Measurements from ENCODE around the gene NOTCH1.
A peak's percentile ranks its signal among the peaks of the same experiment; 100 is the strongest.

Gene NOTCH1

DNA sequence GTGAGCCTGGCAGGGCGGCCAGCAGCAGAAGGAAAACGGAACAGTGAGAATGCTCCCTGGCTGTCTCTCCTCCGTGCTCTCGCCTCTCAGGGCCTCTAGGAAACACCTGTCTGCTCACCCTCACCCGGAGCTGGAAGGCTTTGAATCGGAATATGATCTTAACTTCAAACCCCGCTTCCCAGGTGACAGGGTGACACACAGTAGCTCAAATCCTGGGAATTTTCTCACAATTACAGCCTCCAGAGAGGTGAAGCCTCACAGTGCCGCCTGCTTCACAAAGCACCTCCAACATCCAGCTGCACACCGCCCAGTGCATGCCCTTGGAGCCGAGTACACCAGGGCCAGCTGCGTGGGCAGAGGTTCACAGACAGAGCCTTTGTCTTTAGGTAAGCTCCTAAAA lies 75.5 kb downstream of the NOTCH1 start:
- intact Hi-C loops (cut with DNase I): no loop called here
- DNase-seq: peak in 19 of 42 donors; percentile 29 to 74 (median 44)

DNA sequence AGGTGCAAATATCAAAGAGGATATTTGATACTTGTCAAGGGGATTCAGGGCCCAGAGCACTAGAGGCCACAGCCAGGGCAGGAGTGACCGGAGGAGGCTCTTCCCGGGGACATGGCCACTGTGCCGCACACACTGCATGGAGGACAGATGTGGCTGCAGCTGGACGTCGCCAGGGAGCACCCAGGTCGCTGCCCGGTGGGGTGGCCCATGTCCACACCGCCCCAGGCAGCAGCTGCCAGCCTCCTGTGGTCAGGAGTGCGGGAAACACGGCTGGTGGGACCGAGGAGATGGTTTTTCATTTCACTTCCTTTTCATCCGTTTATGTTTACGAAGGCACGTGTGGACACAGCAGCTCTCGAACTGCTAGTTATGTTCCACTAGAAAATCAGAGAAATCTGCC lies 78.1 kb downstream of the NOTCH1 start:
- intact Hi-C loops (cut with DNase I): no loop called here
- DNase-seq: no peak

DNA sequence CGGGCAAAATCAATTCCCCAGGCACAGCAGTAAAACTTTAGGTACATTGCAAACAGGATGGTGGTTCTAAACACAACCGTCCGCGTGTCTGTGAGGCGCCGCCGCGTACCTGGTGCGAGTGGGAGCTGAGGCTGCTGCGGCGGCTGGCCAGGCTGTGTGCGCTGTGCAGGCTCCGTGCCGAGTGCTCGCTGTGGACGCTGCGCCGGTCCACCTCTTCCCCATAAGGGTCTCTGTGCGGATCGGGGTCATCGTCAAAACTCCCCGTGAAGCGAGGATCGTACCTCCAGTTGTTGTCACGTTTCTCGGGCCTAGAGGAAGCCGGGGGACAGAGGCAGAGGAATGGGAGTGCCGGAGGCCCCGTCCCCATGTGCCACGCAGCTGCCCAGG lies 79.7 kb downstream of the NOTCH1 start:
- intact Hi-C loops (cut with DNase I): no loop called here
- DNase-seq: no peak

DNA sequence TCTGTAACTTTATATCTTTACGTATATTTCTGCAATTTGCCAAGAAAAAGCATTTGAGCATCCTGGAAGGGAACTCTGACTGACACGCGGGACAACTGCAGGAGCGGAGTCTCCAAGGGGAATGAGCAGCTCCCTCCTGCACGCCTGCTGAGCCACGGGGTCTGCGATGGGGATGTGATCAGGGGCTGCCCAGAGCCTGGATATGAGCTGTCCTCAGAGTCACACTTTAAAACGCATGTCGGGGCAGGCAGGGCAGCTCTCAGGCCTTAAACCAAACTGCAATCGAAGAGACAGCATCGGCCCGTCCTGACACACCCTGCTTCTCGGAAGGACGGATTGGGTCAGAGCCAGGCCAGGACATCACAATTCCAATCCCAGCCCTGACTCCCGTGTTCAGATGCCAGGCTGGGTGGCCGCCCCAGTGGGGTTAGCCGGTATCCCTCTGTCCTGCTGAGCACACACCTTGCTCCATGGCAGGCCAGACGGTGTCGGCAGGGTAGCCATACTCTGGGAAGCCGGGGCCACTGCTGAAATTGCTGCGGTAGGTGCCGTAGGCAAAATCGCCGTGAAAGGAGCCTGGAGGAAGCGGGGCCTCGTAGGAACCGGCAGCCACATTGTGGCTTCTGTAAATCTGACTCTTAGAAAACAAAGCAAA lies 80.2 kb downstream of the NOTCH1 start:
- intact Hi-C loops (cut with DNase I): no loop called here
- DNase-seq: no peak

DNA sequence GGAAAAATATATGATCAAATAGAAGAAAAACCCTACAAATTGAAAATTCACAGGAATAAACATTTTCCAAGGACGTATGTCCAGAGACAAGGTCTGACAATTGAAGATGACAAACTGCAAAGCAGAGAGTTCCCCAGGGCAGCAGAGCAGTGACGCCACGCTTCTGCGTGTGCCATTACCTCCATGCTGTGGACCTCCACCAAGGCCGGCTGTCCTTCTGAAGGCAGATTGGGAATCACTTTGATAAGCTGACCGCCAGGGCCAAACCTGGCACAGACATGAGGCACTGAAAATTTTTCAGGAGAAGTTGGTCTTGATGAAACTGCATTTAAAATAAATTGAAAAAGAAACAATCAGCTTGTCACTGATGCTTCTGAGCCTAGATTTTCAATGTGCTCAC lies 81.6 kb downstream of the NOTCH1 start:
- no peak for DNase-seq
- intact Hi-C loops (cut with DNase I): no loop called here

DNA sequence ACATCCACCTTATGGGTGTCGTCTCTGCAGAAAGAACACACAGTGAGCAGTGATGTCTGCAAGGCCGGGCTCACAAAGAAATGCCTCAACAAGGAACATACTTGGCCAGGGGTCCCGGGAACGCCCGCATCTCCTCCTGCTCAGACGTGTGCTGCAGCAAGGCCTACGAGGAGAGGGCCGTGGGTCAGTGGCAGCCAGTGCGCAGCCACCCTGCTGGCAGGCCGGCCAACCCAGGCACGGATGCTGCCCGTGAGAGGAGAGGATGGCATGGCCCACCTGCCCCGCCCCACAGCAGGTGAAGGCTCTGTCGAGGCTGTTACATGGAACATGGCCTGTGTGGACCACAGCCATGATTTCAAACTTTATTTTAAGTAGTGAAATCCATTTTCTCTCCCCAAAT lies 82.3 kb downstream of the NOTCH1 start:
- intact Hi-C loops (cut with DNase I): no loop called here

DNA sequence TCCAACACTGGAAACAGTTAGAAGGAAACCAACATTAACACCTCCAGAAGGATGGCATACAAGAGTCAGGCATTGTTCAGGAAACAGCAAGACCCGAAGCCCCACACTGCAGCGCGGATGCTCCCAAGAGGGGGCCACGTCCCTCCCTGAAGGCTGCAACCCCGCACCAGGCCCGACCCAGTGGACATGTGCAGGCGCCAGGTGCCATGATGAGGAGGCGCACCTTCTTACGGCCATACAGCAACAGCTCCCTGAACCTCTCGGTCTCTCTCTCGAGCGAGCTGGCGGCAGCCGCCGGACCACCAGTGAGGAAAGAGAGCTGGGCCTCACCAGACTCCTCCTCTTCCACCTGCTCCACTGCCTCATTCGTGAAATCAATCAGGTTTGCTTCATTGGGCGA lies 83.2 kb downstream of the NOTCH1 start:
- DNase-seq: no peak
- intact Hi-C loops (cut with DNase I): no loop called here

More for the DNA sequence above, 82.3 kb downstream of the NOTCH1 start:
- DNase-seq: no peak

DNA sequence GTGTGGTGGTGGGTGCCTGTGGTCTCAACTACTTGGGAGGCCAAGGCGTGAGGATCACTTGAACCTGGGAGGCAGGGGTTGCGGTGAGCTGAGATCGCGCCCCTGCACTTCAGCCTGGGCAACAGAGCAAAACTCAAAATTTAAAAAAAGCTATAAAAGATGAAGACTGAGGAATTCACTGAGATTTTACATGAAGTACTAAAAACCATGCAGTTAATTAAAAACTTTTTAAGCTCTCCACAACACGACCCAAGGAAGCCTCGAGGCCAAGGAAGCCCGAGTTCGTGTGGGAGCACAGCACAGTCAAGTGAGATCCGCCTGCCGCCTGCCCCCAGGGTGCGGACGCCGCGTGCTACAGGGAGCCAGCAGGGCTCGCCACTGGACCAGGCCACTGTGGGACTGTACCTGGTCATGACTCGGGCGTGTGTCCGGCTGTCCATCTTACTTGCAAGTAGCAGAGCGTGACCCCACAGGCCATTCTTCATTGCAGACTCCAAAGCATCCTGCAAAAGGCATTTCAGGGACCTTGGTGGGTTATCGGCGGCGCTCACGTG lies 85.0 kb downstream of the NOTCH1 start:
- intact Hi-C loops (cut with DNase I): no loop called here
- no peak for DNase-seq

DNA sequence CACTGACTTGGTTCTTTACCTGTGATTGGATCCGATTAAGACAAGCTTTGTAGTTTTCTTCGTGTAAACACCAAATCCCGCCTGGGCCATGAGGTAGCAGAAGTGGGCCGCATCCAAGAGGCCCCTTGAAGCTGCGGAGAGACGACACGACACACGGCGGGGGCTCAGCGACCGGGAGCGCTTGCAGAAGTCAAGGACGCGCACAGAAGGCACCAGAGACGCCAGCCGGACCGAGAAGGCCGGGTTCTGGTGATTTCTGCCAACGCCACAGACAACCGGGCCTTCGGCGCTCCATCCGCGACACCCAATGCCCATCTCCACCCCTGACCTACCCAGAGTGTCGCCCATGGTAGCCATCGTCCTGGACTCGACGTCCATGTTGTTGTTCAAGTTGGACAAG lies 86.4 kb downstream of the NOTCH1 start:
- intact Hi-C loops (cut with DNase I): no loop called here
- no peak for DNase-seq

DNA sequence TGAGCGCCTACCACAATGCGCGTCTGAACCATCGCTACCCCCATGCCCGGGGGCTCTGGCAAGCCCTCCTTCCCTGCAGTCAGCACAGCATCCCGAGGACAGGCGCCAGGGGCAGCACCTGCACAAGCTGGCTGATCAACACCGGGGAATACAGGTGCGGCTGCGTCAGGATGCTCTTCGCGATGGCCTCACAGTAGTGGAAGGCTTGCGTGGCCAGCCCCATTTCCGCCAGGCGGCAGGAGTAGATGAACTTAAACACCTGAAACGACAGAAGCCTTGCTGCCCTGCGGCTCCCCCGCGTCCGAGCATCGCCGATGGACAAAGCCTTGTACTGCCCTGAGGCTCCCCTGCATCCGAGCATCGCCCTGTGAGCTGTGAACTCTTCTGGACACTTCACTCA lies 88.5 kb downstream of the NOTCH1 start:
- intact Hi-C loops (cut with DNase I): no loop called here
- no peak for DNase-seq

DNA sequence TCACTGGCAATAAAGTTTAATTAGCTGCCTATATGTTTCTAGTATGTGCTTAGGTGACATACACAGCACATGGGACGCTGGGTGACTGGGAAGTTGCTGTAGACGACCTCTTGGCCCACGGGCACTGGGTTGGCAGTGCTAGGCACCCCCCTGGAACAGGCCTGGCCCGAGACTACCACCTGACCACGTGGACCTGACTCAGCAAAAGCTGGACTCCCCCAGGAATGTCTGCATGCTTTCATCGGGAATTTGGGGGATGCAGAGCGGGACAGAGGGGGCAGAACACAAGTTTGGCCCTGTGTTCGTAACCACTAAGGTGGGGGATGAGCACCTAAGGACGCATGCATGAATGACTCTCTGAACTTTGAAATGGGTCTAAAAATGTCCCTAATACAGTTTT lies 89.6 kb downstream of the NOTCH1 start:
- no peak for DNase-seq
- intact Hi-C loops (cut with DNase I): no loop called here

DNA sequence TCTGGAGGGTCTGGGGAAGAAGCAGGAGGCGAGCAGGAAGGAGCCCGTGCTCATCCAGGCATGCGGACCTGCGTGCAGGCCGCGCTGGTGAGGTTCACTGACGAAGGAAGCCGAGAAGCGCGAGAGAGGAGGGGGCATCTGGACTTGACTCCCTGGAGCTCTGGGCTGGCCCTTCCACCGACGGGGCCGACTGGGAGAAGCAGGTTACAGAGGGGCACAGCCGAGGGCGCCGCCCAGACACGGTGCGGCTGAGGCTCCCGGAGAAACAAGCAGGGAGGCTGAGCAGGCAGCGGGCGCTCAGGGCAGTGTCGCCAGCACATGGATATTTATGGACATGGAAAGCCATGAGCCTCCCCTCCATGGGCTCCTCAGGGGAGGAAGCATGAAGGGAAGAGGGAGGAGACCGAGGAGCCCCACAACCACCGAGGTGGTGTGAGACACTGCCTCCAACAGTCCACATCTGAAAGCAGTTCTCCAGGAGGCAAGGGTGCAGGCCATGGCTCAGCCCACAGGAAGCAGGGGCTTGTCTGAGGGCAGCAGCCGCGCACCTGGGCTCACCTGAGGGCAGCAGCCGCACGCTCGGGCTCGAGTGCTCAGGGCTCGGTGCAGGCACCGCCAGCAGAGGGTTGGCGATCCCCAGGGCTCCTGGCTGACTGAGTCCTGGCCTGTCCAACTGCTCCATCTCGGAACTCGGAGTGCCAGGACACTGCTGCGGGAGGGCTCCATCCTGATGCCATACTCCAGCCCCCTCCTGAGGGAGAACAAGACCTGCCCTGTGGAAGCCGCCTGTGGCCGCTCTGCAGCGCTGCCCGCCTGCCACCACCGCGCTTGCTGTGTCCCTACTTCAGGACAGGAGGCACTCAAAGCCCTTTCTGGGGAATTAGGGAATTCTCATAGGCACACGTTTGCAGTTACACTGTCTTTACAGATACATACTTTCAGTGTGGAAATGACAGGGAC lies 90.5 kb downstream of the NOTCH1 start:
- no peak for DNase-seq
- intact Hi-C loops (cut with DNase I): no loop called here

DNA sequence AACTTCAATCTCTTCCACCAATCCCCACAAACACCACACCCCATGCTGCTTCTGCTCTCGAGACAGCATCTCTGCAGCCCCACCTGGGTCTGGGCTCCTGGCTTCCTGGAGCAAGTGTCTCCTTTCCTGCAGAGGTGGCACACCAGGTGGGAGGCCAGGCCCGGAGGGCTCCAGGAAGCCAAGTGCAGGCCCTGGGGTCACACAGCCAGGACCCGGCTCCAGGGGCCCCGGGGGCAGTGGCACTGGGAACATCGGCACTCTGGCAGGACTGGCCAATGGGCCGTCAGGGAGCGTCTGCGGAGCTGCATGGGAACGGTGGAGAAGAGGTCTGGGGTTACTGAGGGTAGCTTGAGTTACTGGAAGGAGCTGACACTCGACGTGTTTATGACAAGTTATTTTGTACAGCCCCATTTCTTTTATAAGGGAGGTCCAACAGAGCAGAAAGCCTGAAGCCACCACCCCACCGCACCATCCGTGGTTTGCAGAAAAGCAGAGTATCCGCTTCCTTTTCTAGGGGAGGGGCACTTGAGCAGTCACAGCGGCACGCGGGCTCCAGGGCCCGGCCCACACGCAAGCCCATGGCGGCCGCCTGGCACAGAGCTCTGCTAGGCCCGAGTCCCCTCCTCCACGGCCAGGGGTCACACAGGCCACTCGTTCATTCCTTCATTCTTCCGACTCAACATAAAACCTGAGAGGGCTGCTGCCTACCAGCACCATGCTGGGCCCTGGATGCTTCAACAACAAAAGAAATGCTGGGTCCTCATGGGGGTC lies 91.6 kb downstream of the NOTCH1 start:
- DNase-seq: no peak
- intact Hi-C loops (cut with DNase I): no loop called here

DNA sequence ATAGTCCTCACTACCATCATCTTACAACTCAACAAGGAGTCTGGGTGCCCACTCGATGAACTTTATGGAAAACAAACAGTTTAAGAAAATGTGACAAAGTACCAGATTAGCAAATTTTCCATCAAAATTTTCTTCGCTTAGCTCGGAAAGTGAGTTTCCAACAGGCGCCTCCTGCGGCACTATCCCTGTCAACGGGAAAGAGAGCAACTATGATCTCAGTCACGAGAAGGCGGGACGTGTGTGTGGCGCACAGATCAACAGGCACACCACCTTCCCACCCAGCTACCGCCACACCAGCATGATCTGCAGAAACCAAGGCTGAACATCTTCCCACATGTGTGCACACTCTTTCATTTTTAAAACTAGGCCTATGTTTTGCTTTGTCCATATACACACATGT lies 92.5 kb downstream of the NOTCH1 start:
- peak in 20 of 42 donors; percentile 15 to 61 (median 30) for DNase-seq
- intact Hi-C loops (cut with DNase I): no loop called here

DNA sequence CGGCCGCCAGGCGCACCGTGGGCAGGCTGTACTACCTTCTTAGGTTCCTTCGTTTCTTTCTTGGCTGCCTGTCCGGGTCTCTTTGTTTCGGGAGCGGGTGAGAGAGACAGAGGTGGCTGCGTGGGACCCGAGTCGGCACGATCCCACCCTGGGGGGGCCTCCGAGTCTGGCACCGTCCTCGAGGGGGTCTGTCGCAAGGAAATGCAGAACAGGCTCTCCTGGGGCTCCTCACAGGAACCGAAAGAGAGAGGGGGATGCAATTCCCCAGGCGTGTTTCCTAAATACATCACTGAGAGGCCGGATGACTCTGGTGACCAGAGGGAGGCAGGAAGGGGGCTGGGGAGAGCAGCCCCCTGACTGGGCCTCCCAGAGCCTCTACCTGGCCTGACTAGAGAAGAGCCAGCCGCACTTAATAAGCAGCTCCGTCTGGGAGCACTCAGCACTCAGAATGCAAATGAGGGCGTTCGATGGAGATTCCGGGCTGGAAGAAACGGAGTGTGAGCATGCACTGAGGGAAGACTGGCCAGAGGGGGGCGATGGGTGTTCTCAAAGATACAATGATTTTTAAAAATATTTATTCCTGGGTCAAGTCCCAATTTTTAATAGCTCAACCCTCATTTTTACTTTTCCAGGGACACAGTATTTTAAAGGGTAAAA lies 94.5 kb downstream of the NOTCH1 start:
- intact Hi-C loops (cut with DNase I): no loop called here

DNA sequence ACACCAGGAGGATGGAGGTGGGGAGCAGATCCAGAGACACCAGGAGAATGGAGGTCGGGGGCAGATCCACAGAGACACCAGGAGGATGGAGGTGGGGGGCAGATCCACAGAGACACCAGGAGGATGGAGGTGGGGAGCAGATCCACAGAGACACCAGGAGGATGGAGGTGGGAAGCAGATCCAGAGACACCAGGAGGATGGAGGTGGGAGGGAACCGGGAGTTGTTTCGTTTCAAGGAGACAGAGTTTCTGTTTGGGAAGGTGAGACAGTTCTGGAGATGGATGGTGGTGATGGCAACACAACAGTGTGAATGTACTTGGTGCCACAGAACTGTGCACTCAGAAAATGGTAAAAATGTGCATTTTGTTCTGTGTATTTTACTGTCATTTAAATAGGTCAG lies 97.2 kb downstream of the NOTCH1 start:
- DNase-seq: peak in 27 of 42 donors; percentile 9 to 78 (median 41)
- intact Hi-C loops (cut with DNase I): no loop called here

More for the DNA sequence above, 94.5 kb downstream of the NOTCH1 start:
- no peak for DNase-seq

DNA sequence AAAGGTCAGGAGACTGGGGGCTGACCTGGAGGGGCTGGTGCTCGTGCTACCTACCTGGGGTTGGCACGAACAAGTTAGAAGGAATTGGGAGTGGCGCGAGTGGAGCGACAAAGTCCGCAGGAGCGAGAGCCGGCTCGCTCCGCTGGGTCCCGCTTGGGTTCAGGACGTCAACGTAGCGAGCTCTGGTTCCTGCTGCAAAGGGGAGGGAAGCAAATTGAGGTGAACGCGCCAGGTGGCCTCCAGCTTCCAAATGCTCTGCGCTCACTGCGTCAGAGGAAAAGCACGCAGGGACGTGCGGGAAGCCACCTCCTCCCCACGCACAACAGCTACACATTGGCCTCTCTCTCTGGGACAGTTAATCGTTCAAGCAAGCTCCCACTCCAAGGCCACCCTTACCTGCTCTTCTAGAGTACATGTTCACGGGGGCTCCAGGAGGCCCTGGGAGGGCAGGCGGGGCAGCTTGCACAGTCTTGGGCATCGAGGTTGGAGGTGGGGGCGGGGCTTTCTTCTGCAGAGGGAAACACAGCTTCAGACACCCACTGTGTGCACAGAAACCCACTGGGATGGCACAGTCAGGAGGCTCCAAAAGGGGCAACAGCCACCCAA lies 98.6 kb downstream of the NOTCH1 start:
- DNase-seq: no peak
- intact Hi-C loops (cut with DNase I): no loop called here

DNA sequence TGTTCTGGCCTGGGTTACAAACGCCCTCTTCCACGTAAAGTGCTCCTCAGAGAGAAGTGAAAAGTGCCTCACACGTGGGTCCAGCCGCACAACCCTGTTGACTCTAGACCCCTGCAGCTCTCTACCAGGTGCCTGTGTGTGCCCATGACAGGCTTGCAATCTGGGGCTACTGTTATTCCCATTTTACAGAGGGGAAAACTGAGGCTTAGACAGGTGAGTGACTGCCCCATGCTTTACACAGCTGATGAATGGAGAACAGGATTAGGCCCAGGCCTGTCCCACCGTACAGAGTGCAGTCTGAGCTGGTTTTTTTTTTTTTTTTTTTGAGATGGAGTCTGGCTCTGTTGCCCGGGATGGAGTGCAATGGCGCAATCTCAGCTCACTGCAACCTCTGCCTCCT lies 100.0 kb downstream of the NOTCH1 start:
- no peak for DNase-seq
- intact Hi-C loops (cut with DNase I): no loop called here
